ENCODE measurements around the gene HTR3A.

Gene HTR3A

GRCh38 chr11:113979431-113979830, 4.5 kb downstream of the HTR3A start:
- no peak for DNase-seq (ENCODE audit: low read depth)

- DNase-seq (ENCODE audit: low read depth), result no peak
These were observed 5.9 kb downstream of the HTR3A start for GRCh38 chr11:113980785-113981184.

GRCh38 chr11:113982306-113982705, 7.4 kb downstream of the HTR3A start:
- DNase-seq (ENCODE audit: low read depth), result no peak

- DNase-seq (ENCODE audit: low read depth), result no peak
These were observed 9.9 kb downstream of the HTR3A start for GRCh38 chr11:113984781-113985180.

GRCh38 chr11:113985906-113986305, 11.0 kb downstream of the HTR3A start:
- DNase-seq (ENCODE audit: low read depth), result no peak

GRCh38 chr11:113986351-113987140, 11.6 kb downstream of the HTR3A start:
- DNase-seq (ENCODE audit: low read depth), result no peak

- DNase-seq (ENCODE audit: low read depth), result no peak
These were observed 14.5 kb downstream of the HTR3A start for GRCh38 chr11:113989381-113989780.

GRCh38 chr11:113989916-113990315, 15.0 kb downstream of the HTR3A start:
- no peak for DNase-seq (ENCODE audit: low read depth)

GRCh38 chr11:113991170-113991569, 16.3 kb downstream of the HTR3A start:
- DNase-seq (ENCODE audit: low read depth), result no peak

- no peak for DNase-seq (ENCODE audit: low read depth)
These were observed 17.0 kb downstream of the HTR3A start for GRCh38 chr11:113991718-113992458.

GRCh38 chr11:113992459-113993110, 17.7 kb downstream of the HTR3A start:
- DNase-seq (ENCODE audit: low read depth), result no peak

- DNase-seq (ENCODE audit: low read depth), result no peak
These were observed 19.4 kb downstream of the HTR3A start for GRCh38 chr11:113994077-113994954.

- DNase-seq (ENCODE audit: low read depth), result no peak
These were observed 22.6 kb downstream of the HTR3A start for GRCh38 chr11:113997473-113997872.

- DNase-seq (ENCODE audit: low read depth), result no peak
These were observed 23.7 kb downstream of the HTR3A start for GRCh38 chr11:113998574-113998973.

GRCh38 chr11:114000526-114000925, 25.6 kb downstream of the HTR3A start:
- no peak for DNase-seq (ENCODE audit: low read depth)

GRCh38 chr11:114001416-114001815, 26.5 kb downstream of the HTR3A start:
- no peak for DNase-seq (ENCODE audit: low read depth)

- no peak for DNase-seq (ENCODE audit: low read depth)
These were observed 33.4 kb downstream of the HTR3A start for GRCh38 chr11:114008331-114008730.

GRCh38 chr11:114010931-114011330, 36.0 kb downstream of the HTR3A start:
- no peak for DNase-seq (ENCODE audit: low read depth)

GRCh38 chr11:114011443-114011842, 36.5 kb downstream of the HTR3A start:
- no peak for DNase-seq (ENCODE audit: low read depth)

GRCh38 chr11:114015117-114015516, 40.2 kb downstream of the HTR3A start:
- DNase-seq (ENCODE audit: low read depth), result no peak

GRCh38 chr11:114016986-114017385, 42.1 kb downstream of the HTR3A start:
- no peak for DNase-seq (ENCODE audit: low read depth)

GRCh38 chr11:114017723-114018122, 42.8 kb downstream of the HTR3A start:
- DNase-seq (ENCODE audit: low read depth), result no peak

Measured in non-pigmented ciliary epithelial cell (primary cell).